ENCODE data around the gene RPL13A. TPM values are rescaled to one million over a fixed set of nuclear protein-coding genes. Genes with fewer than 3 reads are reported as not detected.

RPL13A gene
- total and polyA plus RNA-seq, 2 of the 4 experiments (the other 2 are of a cell fraction) = 1,477 to 2,069 TPM

DNA sequence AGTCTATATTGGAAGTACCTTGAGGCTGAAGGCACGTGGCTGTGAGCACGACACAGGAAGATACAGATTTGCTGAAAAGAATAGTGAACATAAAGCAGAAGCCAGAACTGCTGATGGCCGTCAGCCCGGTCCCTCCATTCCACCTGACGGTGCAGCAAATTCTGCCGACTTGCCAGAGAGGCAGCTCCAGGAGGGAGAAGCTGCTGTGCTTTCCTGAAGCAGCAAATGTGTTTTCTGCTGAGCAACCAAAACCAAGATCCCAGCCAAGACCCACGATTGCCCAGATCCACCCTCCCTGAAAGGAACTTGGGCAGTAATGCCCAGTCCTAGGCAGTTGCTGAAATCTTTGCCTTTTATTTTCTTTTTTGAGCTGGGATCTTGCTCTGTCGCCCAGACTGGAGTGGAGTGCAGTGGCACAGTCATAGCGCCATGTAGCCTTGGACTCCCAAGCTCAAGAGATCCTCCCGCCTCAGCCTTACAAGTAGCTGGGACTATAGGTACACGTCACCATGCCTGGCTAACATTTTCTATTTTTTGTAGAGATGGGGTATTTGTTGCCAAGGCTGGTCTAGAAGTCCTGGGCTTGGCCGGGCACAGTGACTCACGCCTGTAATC is 33.4 kb downstream of the RPL13A start:
- H4K5ac ChIP-seq (ENCODE audit: low read depth, low read length) = no peak overlapping the region
- BruUV-seq (replicated peaks) = no TSS peak
- H3K14ac ChIP-seq (replicated peaks; ENCODE audit: low read depth, low read length) = no peak overlapping the region
- no peak overlapping the region for H2AK5ac ChIP-seq (ENCODE audit: low read depth, low read length)
- H3K36me3 ChIP-seq (ENCODE audit: control insufficient read depth, insufficient read depth, low read length) = peaks cover 16% of the 10 kb centered on the region; the same call in 1 of the 2 replicates
- no peak overlapping the region for H3K4me2 ChIP-seq (ENCODE audit: low read depth, low read length)
- no peak overlapping the region for H3K56ac ChIP-seq (ENCODE audit: extremely low read depth, insufficient read depth, low read length)
- no peak overlapping the region for H2BK5ac ChIP-seq (ENCODE audit: low read depth, low read length, poor library complexity, severe bottlenecking)
- no peak overlapping the region for H3K9ac ChIP-seq (ENCODE audit: low read depth, low read length)
- no peak overlapping the region for H3K27ac ChIP-seq (ENCODE audit: insufficient read depth, low read length)
- dilution Hi-C loops (cut with HindIII; ENCODE audit: low sequenced_read_pairs, unreplicated experiment) (no loop called here), intact Hi-C loops (cut with micrococcal nuclease) (no loop called here), in situ Hi-C loops (cut with MboI; ENCODE audit: low sequenced_read_pairs) (no loop called here)
- no peak overlapping the region for H3K18ac ChIP-seq (ENCODE audit: low read depth, low read length)
- H3K23ac ChIP-seq (ENCODE audit: low read depth, low read length) = no peak overlapping the region
- TF ChIP-seq, protein P1, sequence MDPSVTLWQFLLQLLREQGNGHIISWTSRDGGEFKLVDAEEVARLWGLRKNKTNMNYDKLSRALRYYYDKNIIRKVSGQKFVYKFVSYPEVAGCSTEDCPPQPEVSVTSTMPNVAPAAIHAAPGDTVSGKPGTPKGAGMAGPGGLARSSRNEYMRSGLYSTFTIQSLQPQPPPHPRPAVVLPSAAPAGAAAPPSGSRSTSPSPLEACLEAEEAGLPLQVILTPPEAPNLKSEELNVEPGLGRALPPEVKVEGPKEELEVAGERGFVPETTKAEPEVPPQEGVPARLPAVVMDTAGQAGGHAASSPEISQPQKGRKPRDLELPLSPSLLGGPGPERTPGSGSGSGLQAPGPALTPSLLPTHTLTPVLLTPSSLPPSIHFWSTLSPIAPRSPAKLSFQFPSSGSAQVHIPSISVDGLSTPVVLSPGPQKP (IDR thresholded peaks at IDR 0.05; ENCODE audit: borderline replicate concordance, low read depth, low read length) = no peak
- TF ChIP-seq MAZ (IDR thresholded peaks at IDR 0.05; ENCODE audit: borderline replicate concordance, low read depth, low read length) (no peak), CEBPB (IDR thresholded peaks at IDR 0.05; ENCODE audit: low read depth, low read length) (no peak), BHLHE40 (IDR thresholded peaks at IDR 0.05; ENCODE audit: low read depth, low read length) (no peak), SMC3 (IDR thresholded peaks at IDR 0.05; ENCODE audit: low read depth, low read length) (no peak), RFX5 (IDR thresholded peaks at IDR 0.05; ENCODE audit: low read depth, low read length) (no peak)
- TF ChIP-seq, protein P2, sequence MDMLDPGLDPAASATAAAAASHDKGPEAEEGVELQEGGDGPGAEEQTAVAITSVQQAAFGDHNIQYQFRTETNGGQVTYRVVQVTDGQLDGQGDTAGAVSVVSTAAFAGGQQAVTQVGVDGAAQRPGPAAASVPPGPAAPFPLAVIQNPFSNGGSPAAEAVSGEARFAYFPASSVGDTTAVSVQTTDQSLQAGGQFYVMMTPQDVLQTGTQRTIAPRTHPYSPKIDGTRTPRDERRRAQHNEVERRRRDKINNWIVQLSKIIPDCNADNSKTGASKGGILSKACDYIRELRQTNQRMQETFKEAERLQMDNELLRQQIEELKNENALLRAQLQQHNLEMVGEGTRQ (IDR thresholded peaks at IDR 0.05; ENCODE audit: low read depth, low read length) = no peak
- H4K91ac ChIP-seq (ENCODE audit: insufficient read depth, low read depth, low read length) = no peak overlapping the region
- no peak overlapping the region for H2AFZ ChIP-seq (replicated peaks; ENCODE audit: low read length, poor library complexity)
- ChIA-PET POLR2A (ENCODE audit: unreplicated experiment) (no interaction called here), CTCF (no interaction called here)
- H2AK9ac ChIP-seq (replicated peaks; ENCODE audit: low read depth, low read length, poor library complexity) = no peak overlapping the region
- no peaks in the 10 kb centered on the region for H3K79me1 ChIP-seq (ENCODE audit: low read depth in 1 of 2, low read length in 2 of 2)
- no peak for ATAC-seq (ENCODE audit: low read depth)
- H3K27me3 ChIP-seq (ENCODE audit: control insufficient read depth, insufficient read depth, low read length) = no peaks in the 10 kb centered on the region
- no peak overlapping the region for H3K4me3 ChIP-seq (ENCODE audit: insufficient read depth, low read depth, low read length)
- no peak overlapping the region for H2BK15ac ChIP-seq (ENCODE audit: low read depth, low read length)
- no peaks in the 10 kb centered on the region for H3K9me3 ChIP-seq (ENCODE audit: control insufficient read depth, insufficient read depth, low read length)
- no peak for DNase-seq
- H3K4ac ChIP-seq (ENCODE audit: low read depth, low read length) = no peak overlapping the region
- H4K20me1 ChIP-seq (ENCODE audit: insufficient read depth, low read length) = no peaks in the 10 kb centered on the region
- no peak overlapping the region for H2BK120ac ChIP-seq (ENCODE audit: low read depth, low read length)
- no peaks in the 10 kb centered on the region for H3K9me1 ChIP-seq (ENCODE audit: insufficient read depth, low read length)
- no peaks in the 10 kb centered on the region for H3K4me1 ChIP-seq (ENCODE audit: control insufficient read depth, insufficient read depth, low read length)
- H2BK20ac ChIP-seq (ENCODE audit: low read depth, low read length) = no peak overlapping the region
- WGBS, 2 experiments (ENCODE audit: extremely low coverage in 2 of 2, insufficient read length in 1 of 2) = 96% methylated on average over 7 of the region's 13 CpGs; no CpG with 5 or more reads in 1 of the 2 experiments
- H4K8ac ChIP-seq (ENCODE audit: low read depth in 2 of 2, low read length in 2 of 2) = no peak overlapping the region
